CD4-positive, CD25-positive, alpha-beta regulatory T cell (primary cell): ENCODE results near the gene GIT2. TPM values are rescaled to one million over a fixed set of nuclear protein-coding genes. Genes with fewer than 3 reads are reported as not detected.

Experiments used
- ATAC-seq, 2 donors: fragments of 150-1000 bp; cut with Tn5 transposase; one replicate each; pipeline ENCODE4 v1.10.0; 2021; ENCODE audit warnings: low read depth in 2 of 2, moderate number of reproducible peaks in 2 of 2, moderate library complexity in 1 of 2
- DNase-seq, 3 donors: peaks; one replicate each; pipeline versions ENCODE4 v3.0.0 to v3.0.0-alpha.2; 2012 to 2022; ENCODE audit warnings: mixed read lengths in 1 of 3
- H3K27ac ChIP-seq: one replicate; pipeline ENCODE4 v1.7.0; 2013; ENCODE audit warnings: mild to moderate bottlenecking, low read length; ENCODE audit not compliant: insufficient read depth, poor library complexity, severe bottlenecking
- H3K27me3 ChIP-seq: one replicate; pipeline ENCODE4 v1.7.0; 2013; ENCODE audit warnings: low read length; ENCODE audit not compliant: control insufficient read depth, insufficient read depth
- H3K36me3 ChIP-seq: one replicate; pipeline ENCODE4 v1.7.0; 2013; ENCODE audit warnings: mild to moderate bottlenecking, low read length, moderate library complexity; ENCODE audit not compliant: control insufficient read depth, insufficient read depth
- H3K4me1 ChIP-seq: 2 replicates; pipeline ENCODE4 v1.7.0; 2013; ENCODE audit warnings: mild to moderate bottlenecking, low read length; ENCODE audit not compliant: insufficient read depth, control insufficient read depth, poor library complexity, severe bottlenecking
- H3K4me3 ChIP-seq: one replicate; pipeline ENCODE4 v1.7.0; 2013; ENCODE audit warnings: low read depth, mild to moderate bottlenecking, low read length, moderate library complexity
- H3K9me3 ChIP-seq, 2 experiments: 1 replicate in 1 of 2; 2 replicates in 1 of 2; pipeline ENCODE4 v1.7.0; 2013; ENCODE audit warnings: low read length in 2 of 2, mild to moderate bottlenecking in 1 of 2, moderate library complexity in 1 of 2; ENCODE audit not compliant: control insufficient read depth in 2 of 2
- H3K27ac Mint-ChIP-seq, 3 donors: one replicate each; pipeline ENCODE4 v1.8.0; 2020 to 2022; ENCODE audit warnings: mild to moderate bottlenecking in 3 of 3, mixed read lengths in 3 of 3, moderate library complexity in 2 of 3
- H3K27me3 Mint-ChIP-seq: one replicate; pipeline ENCODE4 v1.8.0; 2022; ENCODE audit warnings: mild to moderate bottlenecking, mixed read lengths
- H3K36me3 Mint-ChIP-seq: one replicate; pipeline ENCODE4 v1.8.0; 2020; ENCODE audit warnings: mixed read lengths
- H3K4me1 Mint-ChIP-seq, 4 donors: one replicate each; pipeline ENCODE4 v1.8.0; 2020 to 2022; ENCODE audit warnings: mixed read lengths in 4 of 4, mild to moderate bottlenecking in 1 of 4
- H3K4me3 Mint-ChIP-seq, 4 donors: one replicate each; pipeline ENCODE4 v1.8.0; 2020 to 2022; ENCODE audit warnings: mild to moderate bottlenecking in 4 of 4, mixed read lengths in 4 of 4, moderate library complexity in 3 of 4
- H3K9me3 Mint-ChIP-seq, 7 donors: one replicate each; pipeline ENCODE4 v1.8.0; 2020 to 2022; ENCODE audit warnings: mixed read lengths in 7 of 7, mild to moderate bottlenecking in 3 of 7, moderate library complexity in 2 of 7
- polyA plus RNA-seq, 4 donors: library from polyadenylated mRNA; unstranded; fragments of 300-500 nt; fragmentation: Illumina TruSeq; gene quantifications; one replicate each; pipeline ENCODE4 v1.2.3, GENCODE V29; 2021
- total RNA-seq: library from RNA; stranded (reverse); gene quantifications from one replicate; pipeline ENCODE4 v1.2.3, GENCODE V29; 2022

The GIT2 gene
- total and polyA plus RNA-seq, 5 donors from 2014 or later: 79.0 to 95.3 (median 81.7) TPM

GRCh38 chr12:109968032-109968420 is 28.1 kb downstream of the GIT2 start:
- no peaks in the 10 kb centered on the region for H3K9me3 ChIP-seq
- peak overlapping the region; percentile 80 for H3K27ac ChIP-seq

GRCh38 chr12:109967383-109968031 is 28.7 kb downstream of the GIT2 start:
- H3K36me3 ChIP-seq: peaks cover 59% of the 10 kb centered on the region
- peak; percentile 29 to 46 for ATAC-seq
- Mint-ChIP-seq H3K27ac (peak overlapping the region; percentile 72 to 89 (median 79)), H3K4me3 (peak overlapping the region; percentile 34 to 77 (median 49)), H3K27me3 (no peaks in the 10 kb centered on the region), H3K36me3 (peaks cover 27% of the 10 kb centered on the region), H3K4me1 (peaks cover 13 to 27% (median 18%) of the 10 kb centered on the region in 4 donors), H3K9me3 (no peaks in the 10 kb centered on the region)
- peak in 1 of 3 donors; percentile 51 for DNase-seq
- H3K4me1 ChIP-seq: peaks cover 14% of the 10 kb centered on the region
- H3K9me3 ChIP-seq: no peaks in the 10 kb centered on the region
- no peaks in the 10 kb centered on the region for H3K27me3 ChIP-seq
- peak overlapping the region; percentile 78 for H3K4me3 ChIP-seq
- peak overlapping the region; percentile 80 for H3K27ac ChIP-seq

More at GRCh38 chr12:109968032-109968420, 28.1 kb downstream of the GIT2 start:
- H3K4me1 Mint-ChIP-seq: peaks cover 13 to 27% (median 17%) of the 10 kb centered on the region in 4 donors
- H3K27ac Mint-ChIP-seq: peak overlapping the region; percentile 72 to 89 (median 79)
- H3K4me3 ChIP-seq: peak overlapping the region; percentile 78
- H3K9me3 Mint-ChIP-seq: no peaks in the 10 kb centered on the region
- H3K4me1 ChIP-seq: peaks cover 14% of the 10 kb centered on the region
- H3K4me3 Mint-ChIP-seq: peak overlapping the region; percentile 34 to 77 (median 49)
- ATAC-seq (peak; percentile 67 to 81), DNase-seq (peak in 2 of 3 donors; percentile 20 to 57)
- H3K27me3 Mint-ChIP-seq: no peaks in the 10 kb centered on the region
- H3K36me3 Mint-ChIP-seq: peaks cover 27% of the 10 kb centered on the region
- H3K27me3 ChIP-seq: no peaks in the 10 kb centered on the region
- H3K36me3 ChIP-seq: peaks cover 59% of the 10 kb centered on the region

DNA sequence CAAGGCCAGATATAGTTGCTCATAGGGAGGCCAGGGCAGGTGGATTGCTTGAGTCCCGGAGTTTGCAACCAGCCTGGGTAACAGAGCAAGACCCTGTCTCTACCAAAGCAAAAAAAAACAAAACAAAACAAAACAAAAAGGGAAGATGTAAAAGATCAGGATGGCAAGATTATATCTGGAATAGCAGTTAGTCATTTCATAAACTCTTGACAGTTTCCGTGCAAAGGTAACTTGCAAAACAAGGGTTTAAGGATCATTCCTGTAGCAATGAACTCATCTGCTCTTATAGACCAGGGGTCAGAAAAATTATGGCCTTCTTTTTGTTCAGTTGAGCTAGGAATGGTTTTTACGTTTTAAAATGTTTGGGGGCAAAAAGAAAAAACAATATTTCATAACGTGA is 29.6 kb downstream of the GIT2 start:
- H3K4me3 Mint-ChIP-seq: no peak overlapping the region
- H3K27ac Mint-ChIP-seq: peak overlapping the region in 2 of 3 donors; percentile 72 to 82
- H3K27me3 ChIP-seq: no peaks in the 10 kb centered on the region
- no peaks in the 10 kb centered on the region for H3K27me3 Mint-ChIP-seq
- peaks cover 62% of the 10 kb centered on the region for H3K36me3 ChIP-seq
- no peak overlapping the region for H3K4me3 ChIP-seq
- no peak for DNase-seq
- H3K4me1 Mint-ChIP-seq: peaks cover 13 to 22% (median 18%) of the 10 kb centered on the region in 4 donors
- H3K9me3 ChIP-seq: no peaks in the 10 kb centered on the region
- H3K27ac ChIP-seq: no peak overlapping the region
- H3K4me1 ChIP-seq: peaks cover 14% of the 10 kb centered on the region
- no peaks in the 10 kb centered on the region for H3K9me3 Mint-ChIP-seq
- no peak for ATAC-seq
- peaks cover 24% of the 10 kb centered on the region for H3K36me3 Mint-ChIP-seq

- Histone ChIP-seq H3K36me3 (peaks cover 74% of the 10 kb centered on the region), H3K27me3 (no peaks in the 10 kb centered on the region), H3K27ac (no peak overlapping the region), H3K9me3 (no peaks in the 10 kb centered on the region), H3K4me3 (no peak overlapping the region), H3K4me1 (peaks cover 14% of the 10 kb centered on the region)
- H3K4me3 Mint-ChIP-seq: no peak overlapping the region
- no peaks in the 10 kb centered on the region for H3K9me3 Mint-ChIP-seq
- H3K27ac Mint-ChIP-seq: peak overlapping the region in 2 of 3 donors; percentile 1 to 86
- DNase-seq (no peak), ATAC-seq (no peak)
- peaks cover 38% of the 10 kb centered on the region for H3K36me3 Mint-ChIP-seq
- peaks cover 11 to 23% (median 19%) of the 10 kb centered on the region in 4 donors for H3K4me1 Mint-ChIP-seq
- no peaks in the 10 kb centered on the region for H3K27me3 Mint-ChIP-seq
Measured at GRCh38 chr12:109963743-109964429, 32.3 kb downstream of the GIT2 start.

GRCh38 chr12:109963330-109963729 is 32.8 kb downstream of the GIT2 start:
- peak overlapping the region in 2 of 3 donors; percentile 1 for H3K27ac Mint-ChIP-seq
- peaks cover 43% of the 10 kb centered on the region for H3K36me3 Mint-ChIP-seq
- peaks cover 10% of the 10 kb centered on the region for H3K4me1 ChIP-seq
- DNase-seq (no peak), ATAC-seq (no peak)
- no peaks in the 10 kb centered on the region for H3K9me3 ChIP-seq
- no peak overlapping the region for H3K4me3 Mint-ChIP-seq
- H3K9me3 Mint-ChIP-seq: no peaks in the 10 kb centered on the region
- no peaks in the 10 kb centered on the region for H3K27me3 Mint-ChIP-seq
- peaks cover 80% of the 10 kb centered on the region for H3K36me3 ChIP-seq
- H3K27me3 ChIP-seq: no peaks in the 10 kb centered on the region
- no peak overlapping the region for H3K27ac ChIP-seq
- no peak overlapping the region for H3K4me3 ChIP-seq
- peaks cover 11 to 23% (median 18%) of the 10 kb centered on the region in 4 donors for H3K4me1 Mint-ChIP-seq

GRCh38 chr12:109962398-109962797 is 33.8 kb downstream of the GIT2 start:
- no peaks in the 10 kb centered on the region for H3K9me3 Mint-ChIP-seq
- peaks cover under 1% of the 10 kb centered on the region for H3K4me1 ChIP-seq
- H3K27ac ChIP-seq: no peak overlapping the region
- H3K27me3 ChIP-seq: no peaks in the 10 kb centered on the region
- peaks cover 5 to 20% (median 11%) of the 10 kb centered on the region in 4 donors for H3K4me1 Mint-ChIP-seq
- H3K4me3 ChIP-seq: no peak overlapping the region
- no peak overlapping the region for H3K4me3 Mint-ChIP-seq
- peaks cover 81% of the 10 kb centered on the region for H3K36me3 ChIP-seq
- peak overlapping the region in 2 of 3 donors; percentile 11 to 56 for H3K27ac Mint-ChIP-seq
- H3K36me3 Mint-ChIP-seq: peaks cover 43% of the 10 kb centered on the region
- no peak for ATAC-seq
- no peaks in the 10 kb centered on the region for H3K9me3 ChIP-seq
- H3K27me3 Mint-ChIP-seq: no peaks in the 10 kb centered on the region
- no peak for DNase-seq

GRCh38 chr12:109961612-109962011 is 34.6 kb downstream of the GIT2 start:
- Mint-ChIP-seq H3K4me1 (peaks cover 3 to 14% (median 8%) of the 10 kb centered on the region in 4 donors), H3K36me3 (peaks cover 47% of the 10 kb centered on the region), H3K27me3 (no peaks in the 10 kb centered on the region), H3K27ac (peak overlapping the region in 1 of 3 donors; percentile 75), H3K4me3 (no peak overlapping the region), H3K9me3 (no peaks in the 10 kb centered on the region)
- Histone ChIP-seq H3K27ac (no peak overlapping the region), H3K9me3 (no peaks in the 10 kb centered on the region), H3K36me3 (peaks cover 83% of the 10 kb centered on the region), H3K27me3 (no peaks in the 10 kb centered on the region), H3K4me1 (no peaks in the 10 kb centered on the region), H3K4me3 (no peak overlapping the region)
- no peak for DNase-seq
- ATAC-seq: no peak
